Parathyroid adenoma (tissue), 2 donors: ENCODE data around the gene HNRNPM.

ENCODE experiments used
- H2AFZ ChIP-seq: fragments of 300-600 bp; sonication (generic); one replicate; pipeline ENCODE4 v1.7.0; 2017; ENCODE audit warnings: antibody characterized with exemption, mild to moderate bottlenecking
- H3K27ac ChIP-seq: fragments of 300-600 bp; sonication (generic); one replicate; pipeline ENCODE4 v1.7.0; 2017
- H3K27me3 ChIP-seq: fragments of 300-600 bp; sonication (generic); one replicate; pipeline ENCODE4 v1.7.0; 2017; ENCODE audit warnings: low read length; ENCODE audit not compliant: control insufficient read depth, insufficient read depth
- H3K36me3 ChIP-seq: fragments of 300-600 bp; sonication (generic); one replicate; pipeline ENCODE4 v1.7.0; 2017; ENCODE audit warnings: low read length; ENCODE audit not compliant: control insufficient read depth, insufficient read depth
- H3K4me1 ChIP-seq: fragments of 300-600 bp; sonication (generic); one replicate; pipeline ENCODE4 v1.7.0; 2017; ENCODE audit warnings: control low read depth
- H3K4me2 ChIP-seq: fragments of 300-600 bp; sonication (generic); one replicate; pipeline ENCODE4 v1.7.0; 2017; ENCODE audit warnings: low read length
- H3K4me3 ChIP-seq: fragments of 300-600 bp; sonication (generic); one replicate; pipeline ENCODE4 v1.7.0; 2017; ENCODE audit warnings: low read depth, low read length
- H3K79me2 ChIP-seq: fragments of 300-600 bp; sonication (generic); one replicate; pipeline ENCODE4 v1.7.0; 2017; ENCODE audit warnings: control low read depth
- H3K9ac ChIP-seq: fragments of 300-600 bp; sonication (generic); one replicate; pipeline ENCODE4 v1.7.0; 2017; ENCODE audit warnings: mild to moderate bottlenecking
- H3K9me3 ChIP-seq: fragments of 300-600 bp; sonication (generic); one replicate; pipeline ENCODE4 v1.7.0; 2017; ENCODE audit warnings: low read length; ENCODE audit not compliant: control insufficient read depth
- CTCF ChIP-seq: fragments of 300-600 bp; sonication (generic); IDR thresholded peaks from one replicate; pipeline ENCODE4 v1.7.0; 2017; ENCODE audit warnings: antibody characterized with exemption, mild to moderate bottlenecking
- donor health status: primary hyperparathyroidism.

HNRNPM gene

GRCh38 chr19:8461891-8462290 is 17.1 kb downstream of the HNRNPM start:
- TF ChIP-seq CTCF = no peak
- Histone ChIP-seq H3K36me3 (no peaks in the 10 kb centered on the region), H3K9ac (no peak overlapping the region), H3K4me2 (no peak overlapping the region), H3K4me3 (no peak overlapping the region), H2AFZ (no peak overlapping the region), H3K79me2 (peaks cover 78% of the 10 kb centered on the region), H3K4me1 (peaks cover 24% of the 10 kb centered on the region), H3K27ac (no peak overlapping the region), H3K9me3 (no peaks in the 10 kb centered on the region), H3K27me3 (no peaks in the 10 kb centered on the region)

GRCh38 chr19:8462571-8462970 is 17.8 kb downstream of the HNRNPM start:
- no peak for TF ChIP-seq CTCF
- Histone ChIP-seq H3K27ac (no peak overlapping the region), H2AFZ (no peak overlapping the region), H3K4me2 (no peak overlapping the region), H3K4me3 (no peak overlapping the region), H3K9ac (no peak overlapping the region), H3K36me3 (no peaks in the 10 kb centered on the region), H3K79me2 (peaks cover 78% of the 10 kb centered on the region), H3K4me1 (peaks cover 17% of the 10 kb centered on the region), H3K27me3 (no peaks in the 10 kb centered on the region), H3K9me3 (no peaks in the 10 kb centered on the region)

GRCh38 chr19:8463365-8463764 is 18.6 kb downstream of the HNRNPM start:
- Histone ChIP-seq H2AFZ (no peak overlapping the region), H3K4me2 (no peak overlapping the region), H3K27me3 (no peaks in the 10 kb centered on the region), H3K79me2 (peaks cover 77% of the 10 kb centered on the region), H3K4me1 (peaks cover 13% of the 10 kb centered on the region), H3K9me3 (no peaks in the 10 kb centered on the region), H3K27ac (no peak overlapping the region), H3K4me3 (no peak overlapping the region), H3K36me3 (no peaks in the 10 kb centered on the region), H3K9ac (no peak overlapping the region)
- TF ChIP-seq CTCF = no peak

- H3K36me3 ChIP-seq = no peaks in the 10 kb centered on the region
- no peak overlapping the region for H2AFZ ChIP-seq
Measured at GRCh38 chr19:8466018-8466417, 21.2 kb downstream of the HNRNPM start.

More at GRCh38 chr19:8466018-8466417, 21.2 kb downstream of the HNRNPM start:
- H3K79me2 ChIP-seq = peaks cover 80% of the 10 kb centered on the region
- H3K9me3 ChIP-seq = no peaks in the 10 kb centered on the region
- no peak overlapping the region for H3K4me3 ChIP-seq
- no peak for TF ChIP-seq CTCF
- H3K9ac ChIP-seq = no peak overlapping the region
- no peak overlapping the region for H3K27ac ChIP-seq
- no peak overlapping the region for H3K4me2 ChIP-seq
- no peaks in the 10 kb centered on the region for H3K27me3 ChIP-seq
- H3K4me1 ChIP-seq = no peaks in the 10 kb centered on the region
